Endothelial cell (in vitro differentiated cells): ENCODE data around the gene CARHSP1. TPM values are rescaled to one million over a fixed set of nuclear protein-coding genes. Genes with fewer than 3 reads are reported as not detected.
A peak's percentile ranks its signal among the peaks of the same experiment; 100 is the strongest.

Experiments used
- DNase-seq: peaks from one replicate; pipeline ENCODE4 v3.0.0; 2021; ENCODE audit warnings: low spot score
- H3K27ac Mint-ChIP-seq: one replicate; pipeline ENCODE4 v1.8.0; 2021; ENCODE audit warnings: mixed read lengths, inconsistent platforms; ENCODE audit not compliant: unreplicated experiment
- H3K27me3 Mint-ChIP-seq: one replicate; pipeline ENCODE4 v1.8.0; 2021; ENCODE audit warnings: mild to moderate bottlenecking, moderate library complexity, mixed read lengths, inconsistent platforms; ENCODE audit not compliant: unreplicated experiment
- H3K36me3 Mint-ChIP-seq: one replicate; pipeline ENCODE4 v1.8.0; 2021; ENCODE audit warnings: mild to moderate bottlenecking, low read depth, mixed read lengths, inconsistent platforms; ENCODE audit not compliant: unreplicated experiment
- H3K4me1 Mint-ChIP-seq: one replicate; pipeline ENCODE4 v1.8.0; 2021; ENCODE audit warnings: mild to moderate bottlenecking, mixed read lengths, inconsistent platforms; ENCODE audit not compliant: unreplicated experiment
- H3K4me3 Mint-ChIP-seq: one replicate; pipeline ENCODE4 v1.8.0; 2021; ENCODE audit warnings: mild to moderate bottlenecking, mixed read lengths, inconsistent platforms; ENCODE audit not compliant: unreplicated experiment
- H3K9me3 Mint-ChIP-seq: one replicate; pipeline ENCODE4 v1.8.0; 2021; ENCODE audit warnings: mixed read lengths, inconsistent platforms; ENCODE audit not compliant: unreplicated experiment
- total RNA-seq: library from RNA; stranded (reverse); fragmentation: NEBNext Ultra II Directional; extraction: Animal tissue kit (Norgen Biotek cat#: 25700); gene quantifications from one replicate; pipeline ENCODE4 v1.2.1, GENCODE V29; 2021; ENCODE audit not compliant: unreplicated experiment
- TF ChIP-seq, protein P1 (sequence below): fragments of 200-600 bp; sonication (generic); IDR thresholded peaks from one replicate; pipeline ENCODE4 v1.5.0; 2021; ENCODE audit warnings: antibody characterized with exemption; ENCODE audit not compliant: unreplicated experiment

Gene CARHSP1
- total RNA-seq, 1 donor from 2014 or later: 127 TPM

DNA sequence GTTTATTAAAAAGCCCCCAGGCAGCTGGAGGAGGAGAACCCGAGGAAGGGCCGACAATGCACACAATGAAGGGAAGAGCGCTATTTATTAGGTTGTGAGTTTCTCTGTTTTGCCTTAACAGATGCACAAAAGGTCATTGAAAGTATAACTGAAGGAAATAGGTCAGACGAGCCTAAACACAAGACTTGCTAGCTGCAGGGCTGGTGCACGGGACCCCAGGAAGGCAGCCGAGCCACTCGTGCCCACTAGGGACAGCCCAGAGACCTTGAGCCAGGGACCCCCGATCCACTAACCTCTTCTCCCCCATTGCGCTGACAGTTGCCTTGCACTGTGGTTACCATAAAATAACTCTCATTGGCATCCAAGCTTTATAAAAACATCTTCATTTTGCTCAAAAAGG is 24.6 kb upstream of the CARHSP1 start:
- DNase-seq: no peak
- H3K27ac Mint-ChIP-seq: no peak overlapping the region
- peak overlapping the region; percentile 76 for H3K4me3 Mint-ChIP-seq
- TF ChIP-seq, protein P1, sequence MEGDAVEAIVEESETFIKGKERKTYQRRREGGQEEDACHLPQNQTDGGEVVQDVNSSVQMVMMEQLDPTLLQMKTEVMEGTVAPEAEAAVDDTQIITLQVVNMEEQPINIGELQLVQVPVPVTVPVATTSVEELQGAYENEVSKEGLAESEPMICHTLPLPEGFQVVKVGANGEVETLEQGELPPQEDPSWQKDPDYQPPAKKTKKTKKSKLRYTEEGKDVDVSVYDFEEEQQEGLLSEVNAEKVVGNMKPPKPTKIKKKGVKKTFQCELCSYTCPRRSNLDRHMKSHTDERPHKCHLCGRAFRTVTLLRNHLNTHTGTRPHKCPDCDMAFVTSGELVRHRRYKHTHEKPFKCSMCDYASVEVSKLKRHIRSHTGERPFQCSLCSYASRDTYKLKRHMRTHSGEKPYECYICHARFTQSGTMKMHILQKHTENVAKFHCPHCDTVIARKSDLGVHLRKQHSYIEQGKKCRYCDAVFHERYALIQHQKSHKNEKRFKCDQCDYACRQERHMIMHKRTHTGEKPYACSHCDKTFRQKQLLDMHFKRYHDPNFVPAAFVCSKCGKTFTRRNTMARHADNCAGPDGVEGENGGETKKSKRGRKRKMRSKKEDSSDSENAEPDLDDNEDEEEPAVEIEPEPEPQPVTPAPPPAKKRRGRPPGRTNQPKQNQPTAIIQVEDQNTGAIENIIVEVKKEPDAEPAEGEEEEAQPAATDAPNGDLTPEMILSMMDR: no peak
- H3K9me3 Mint-ChIP-seq: no peaks in the 10 kb centered on the region
- peaks cover 6% of the 10 kb centered on the region for H3K27me3 Mint-ChIP-seq
- H3K4me1 Mint-ChIP-seq: peaks cover 5% of the 10 kb centered on the region
- H3K36me3 Mint-ChIP-seq: peaks cover 50% of the 10 kb centered on the region

DNA sequence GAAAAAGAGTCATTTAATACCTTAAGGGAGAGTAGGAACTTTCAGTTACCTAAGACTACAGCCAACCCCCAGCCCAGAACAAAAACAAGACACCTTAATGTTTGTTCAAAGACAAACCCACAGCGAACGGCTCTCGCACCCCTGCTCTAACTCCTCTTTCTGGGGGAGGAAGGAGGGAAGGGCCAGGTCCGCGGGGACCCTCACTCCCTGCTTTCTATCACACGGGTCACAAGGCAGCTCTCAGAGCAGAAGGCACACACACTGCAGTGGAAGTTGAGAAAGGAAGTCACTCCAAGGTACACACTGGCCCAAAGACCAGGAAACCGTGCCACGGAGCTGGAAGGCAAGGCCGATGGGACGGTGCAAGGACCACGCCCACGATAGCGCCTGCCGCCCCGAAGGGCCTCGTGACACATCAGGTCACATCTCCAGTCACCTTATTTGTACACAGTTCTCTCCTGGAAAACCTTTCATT is 23.3 kb upstream of the CARHSP1 start:
- peaks cover 6% of the 10 kb centered on the region for H3K27me3 Mint-ChIP-seq

DNA sequence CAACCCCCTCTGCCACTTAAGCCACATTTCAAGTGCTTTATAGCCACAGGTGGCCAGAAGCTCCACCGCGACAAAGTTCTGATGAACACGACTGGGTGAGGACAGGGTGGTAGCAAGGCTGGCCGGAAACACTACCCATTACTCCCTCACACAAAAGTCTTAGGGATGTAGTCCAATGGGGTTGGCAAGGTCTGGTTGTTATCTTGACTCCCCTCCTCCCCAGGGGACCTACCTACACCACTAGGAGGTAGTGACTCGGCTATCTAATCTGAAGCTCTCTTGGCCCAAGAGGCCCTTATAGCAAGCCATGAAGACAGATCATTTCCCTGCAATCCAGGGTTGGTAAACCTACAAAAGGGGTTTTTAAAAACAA is 21.7 kb upstream of the CARHSP1 start:
- H3K4me1 Mint-ChIP-seq: peaks cover 10% of the 10 kb centered on the region
- no peak for DNase-seq
- H3K9me3 Mint-ChIP-seq: no peaks in the 10 kb centered on the region
- TF ChIP-seq, protein P1: no peak
- no peak overlapping the region for H3K27ac Mint-ChIP-seq
- H3K36me3 Mint-ChIP-seq: peaks cover 45% of the 10 kb centered on the region
- peaks cover 10% of the 10 kb centered on the region for H3K27me3 Mint-ChIP-seq
- no peak overlapping the region for H3K4me3 Mint-ChIP-seq

More for the DNA sequence above, 23.3 kb upstream of the CARHSP1 start:
- Mint-ChIP-seq H3K9me3 (no peaks in the 10 kb centered on the region), H3K4me3 (no peak overlapping the region), H3K36me3 (peaks cover 45% of the 10 kb centered on the region), H3K4me1 (peaks cover 7% of the 10 kb centered on the region), H3K27ac (peak overlapping the region; percentile 58)
- no peak for DNase-seq
- TF ChIP-seq, protein P1: no peak

DNA sequence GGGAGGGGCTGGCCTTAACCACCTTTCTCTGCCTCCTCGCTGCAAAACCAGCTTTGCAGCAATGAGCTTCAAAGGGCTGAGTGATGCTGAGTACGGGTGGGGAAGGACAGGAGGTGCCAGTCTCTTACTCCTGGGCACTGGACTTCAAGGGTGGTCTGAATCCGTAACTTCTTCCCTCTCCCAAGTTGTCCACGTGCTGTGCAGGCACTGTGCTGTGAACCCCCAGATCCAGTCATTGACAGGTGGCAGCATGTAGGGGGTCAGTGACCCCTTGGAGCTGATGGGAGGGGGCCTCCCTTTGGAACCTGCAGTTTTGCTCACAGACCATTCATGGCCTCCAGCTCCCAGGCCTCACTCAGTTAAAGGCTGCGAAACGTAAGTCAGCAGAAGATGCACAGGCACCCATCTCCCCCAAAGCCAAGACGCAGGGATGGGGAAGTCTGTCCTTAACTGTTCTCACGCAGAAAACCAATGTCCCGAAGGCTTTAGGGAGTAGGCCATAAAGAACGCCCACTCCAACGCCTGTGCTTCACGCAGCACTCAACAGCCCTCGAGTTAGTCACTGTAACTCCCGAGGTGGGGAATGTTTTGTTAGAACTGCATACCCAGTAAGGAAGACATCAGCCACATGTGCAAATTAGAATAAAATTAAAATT is 21.2 kb upstream of the CARHSP1 start:
- Mint-ChIP-seq H3K27ac (no peak overlapping the region), H3K4me3 (no peak overlapping the region), H3K9me3 (no peaks in the 10 kb centered on the region), H3K4me1 (peaks cover 10% of the 10 kb centered on the region), H3K36me3 (peaks cover 40% of the 10 kb centered on the region), H3K27me3 (peaks cover 13% of the 10 kb centered on the region)
- TF ChIP-seq, protein P1: no peak
- no peak for DNase-seq
